Measurements from ENCODE around the gene FGF4. TPM values are rescaled to one million over a fixed set of nuclear protein-coding genes. Genes with fewer than 3 reads are reported as not detected.

The FGF4 gene
- total and polyA plus RNA-seq, 2 donors (not counting 3 experiments of a cell fraction or from before 2014, with no cell fraction given): not detected

DNA sequence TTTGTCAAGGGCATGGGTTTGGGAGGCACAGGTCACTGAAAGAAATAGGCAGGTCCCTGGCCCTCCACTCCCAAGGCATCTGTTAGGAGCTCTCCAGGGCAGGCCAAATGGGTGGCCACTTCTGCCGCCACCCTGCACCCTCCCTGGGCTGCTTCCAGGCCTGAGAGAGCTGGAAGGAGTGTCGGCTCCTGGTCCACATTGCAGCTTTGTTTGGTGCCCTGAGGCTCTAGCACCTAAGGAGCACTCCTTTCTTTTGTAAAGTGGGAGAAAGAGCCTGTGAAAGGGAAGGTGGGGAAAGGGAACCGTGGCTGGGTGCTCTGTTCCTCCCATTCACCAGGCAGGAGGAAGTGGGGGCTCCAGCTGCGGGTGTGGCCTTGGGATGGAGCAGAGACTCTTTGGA lies 12.3 kb upstream of the FGF4 start:
- intact Hi-C loops (cut with micrococcal nuclease): no loop called here
- Histone ChIP-seq H3K79me2 (ENCODE audit: control insufficient read depth, insufficient read depth, low read length) (no peaks in the 10 kb centered on the region), H3K4me3 (replicated peaks in 1 of 3; ENCODE audit: insufficient read depth in 1 of 3, low read depth in 1 of 3, low read length in 3 of 3) (no peak overlapping the region), H4K20me1 (replicated peaks; ENCODE audit: control insufficient read depth, extremely low read depth, insufficient read depth, low read length) (no peaks in the 10 kb centered on the region), H3K9me1 (replicated peaks; ENCODE audit: control insufficient read depth, extremely low read depth, insufficient read depth, low read length) (no peaks in the 10 kb centered on the region), H3K27ac (ENCODE audit: insufficient read depth, low read depth, low read length) (no peak overlapping the region), H2AFZ (ENCODE audit: low read depth, low read length) (no peak overlapping the region), H3K4me2 (ENCODE audit: insufficient read depth, low read length) (no peak overlapping the region), H3K9me3 (replicated peaks; ENCODE audit: control insufficient read depth, insufficient read depth, low read length) (no peaks in the 10 kb centered on the region), H3K36me3 (ENCODE audit: control insufficient read depth in 2 of 2, extremely low read depth in 1 of 2, insufficient read depth in 2 of 2, low read length in 2 of 2) (no peaks in the 10 kb centered on the region), H3K9ac (replicated peaks; ENCODE audit: extremely low read depth, insufficient read depth, low read length) (no peak overlapping the region), H3K4me1 (ENCODE audit: control insufficient read depth, extremely low read depth, insufficient read depth, low read length) (no peaks in the 10 kb centered on the region), H3K27me3 (ENCODE audit: control insufficient read depth in 2 of 2, insufficient read depth in 2 of 2, low read length in 2 of 2) (peaks cover 0 to 2% of the 10 kb centered on the region in 2 experiments)
- TF ChIP-seq FOS (IDR thresholded peaks at IDR 0.05; ENCODE audit: borderline replicate concordance, insufficient read depth, low read length) (no peak), POLR2AphosphoS5 (IDR thresholded peaks at IDR 0.05; ENCODE audit: insufficient read depth, low read depth, low read length) (no peak), POLR2A (IDR thresholded peaks at IDR 0.05; ENCODE audit: low read depth, low read length) (no peak), JUN (IDR thresholded peaks at IDR 0.05; ENCODE audit: borderline replicate concordance, insufficient read depth, insufficient read length, low read depth) (no peak), EZH2 (IDR thresholded peaks at IDR 0.05; ENCODE audit: borderline replicate concordance, low read depth, low read length, severe bottlenecking) (no peak), GATA2 (IDR thresholded peaks at IDR 0.05; ENCODE audit: insufficient read depth, insufficient read length, low read depth, low read length) (no peak), MYC (IDR thresholded peaks at IDR 0.05; ENCODE audit: low read depth, low read length) (no peak), MAX (IDR thresholded peaks at IDR 0.05; ENCODE audit: insufficient read depth, insufficient read length) (no peak)
- TF ChIP-seq, protein P1, sequence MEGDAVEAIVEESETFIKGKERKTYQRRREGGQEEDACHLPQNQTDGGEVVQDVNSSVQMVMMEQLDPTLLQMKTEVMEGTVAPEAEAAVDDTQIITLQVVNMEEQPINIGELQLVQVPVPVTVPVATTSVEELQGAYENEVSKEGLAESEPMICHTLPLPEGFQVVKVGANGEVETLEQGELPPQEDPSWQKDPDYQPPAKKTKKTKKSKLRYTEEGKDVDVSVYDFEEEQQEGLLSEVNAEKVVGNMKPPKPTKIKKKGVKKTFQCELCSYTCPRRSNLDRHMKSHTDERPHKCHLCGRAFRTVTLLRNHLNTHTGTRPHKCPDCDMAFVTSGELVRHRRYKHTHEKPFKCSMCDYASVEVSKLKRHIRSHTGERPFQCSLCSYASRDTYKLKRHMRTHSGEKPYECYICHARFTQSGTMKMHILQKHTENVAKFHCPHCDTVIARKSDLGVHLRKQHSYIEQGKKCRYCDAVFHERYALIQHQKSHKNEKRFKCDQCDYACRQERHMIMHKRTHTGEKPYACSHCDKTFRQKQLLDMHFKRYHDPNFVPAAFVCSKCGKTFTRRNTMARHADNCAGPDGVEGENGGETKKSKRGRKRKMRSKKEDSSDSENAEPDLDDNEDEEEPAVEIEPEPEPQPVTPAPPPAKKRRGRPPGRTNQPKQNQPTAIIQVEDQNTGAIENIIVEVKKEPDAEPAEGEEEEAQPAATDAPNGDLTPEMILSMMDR (IDR thresholded peaks at IDR 0.05; ENCODE audit: extremely low read depth in 1 of 2, insufficient read depth in 1 of 2, low read depth in 1 of 2, low read length in 2 of 2): no peak
- dilution Hi-C loops (cut with MboI; ENCODE audit: extremely low pct_ligation_motif_present, low sequenced_read_pairs): no loop called here
- ChIA-PET CTCF (no interaction called here), POLR2A (no interaction called here)
- BruUV-seq (replicated peaks): no TSS peak
- FAIRE-seq: no peak
- DNase-seq (ENCODE audit: low read depth, low spot score): no peak

Data from endothelial cell of umbilical vein (primary cell).